Motor neuron (in vitro differentiated cells): ENCODE data around the gene DGKI. TPM values are rescaled to one million over a fixed set of nuclear protein-coding genes. Genes with fewer than 3 reads are reported as not detected.

ENCODE experiments used
- ATAC-seq, 8 experiments: fragments of 200-7000 bp; cut with Tn5 transposase; replicated peaks in 6 of 8; 2 replicates each; pipeline ENCODE4 v1.8.0; 2021; ENCODE audit warnings: mild to moderate bottlenecking in 8 of 8, moderate library complexity in 8 of 8
- H3K27ac ChIP-seq, 2 donors: fragments of 250-450 bp; sonication (Bioruptor Pico); 2 replicates each; pipeline ENCODE4 v1.9.0; 2021; ENCODE audit warnings: antibody characterized with exemption in 2 of 2, mild to moderate bottlenecking in 2 of 2, moderate library complexity in 1 of 2
- H3K4me1 ChIP-seq, 2 donors: fragments of 250-450 bp; sonication (Bioruptor Pico); replicated peaks in 1 of 2; 2 replicates each; pipeline ENCODE4 v1.6.1; 2021; ENCODE audit warnings: antibody characterized with exemption in 2 of 2, mild to moderate bottlenecking in 2 of 2, moderate library complexity in 1 of 2
- H3K4me3 ChIP-seq, 5 donors: fragments of 250-450 bp; sonication (Bioruptor Pico); 2 replicates each; pipeline ENCODE4 v1.9.0; 2021; ENCODE audit warnings: antibody characterized with exemption in 5 of 5, mild to moderate bottlenecking in 5 of 5, moderate library complexity in 4 of 5
- WGBS, 10 experiments: fragments of 450-650 bp; shearing (Covaris generic); methylation state at CpG; one replicate each; pipeline ENCODE4 v1.0.0; 2022; 5-methylcytosine and 5-hydroxymethylcytosine counted together
- in situ Hi-C, 9 experiments: fragments of 400-800 bp; cut with MboI; loops; one replicate each; pipeline ENCODE4 v1.15.0; 2021; ENCODE audit warnings: low sequenced_read_pairs in 9 of 9, low pct_unique_long_range_greater_than_20kb in 2 of 9; ENCODE audit not compliant: unreplicated experiment in 9 of 9
- total RNA-seq, 8 experiments: library from RNA; unstranded; fragments of 300-600 nt; gene quantifications; 2 replicates each; pipeline versions ENCODE4 v1.2.3 to v1.2.4, GENCODE V29; 2022

DGKI gene
- total RNA-seq, 8 experiments from 2014 or later: 0.27 to 30.3 (median 10.4) TPM

GRCh38 chr7:137578541-137578940, 268.2 kb downstream of the DGKI start:
- in situ Hi-C loops: loop anchor here in 2 of 9 experiments (25.0 kb wide), 3 partner anchors 116 to 1766 kb away; no protein-coding TSS in a partner anchor
- 57 to 100% (median 90%) methylated on average over 1 to 4 of the region's 4 CpGs; no CpG with 5 or more reads in 1 of the 10 experiments for WGBS, 10 experiments
- H3K27ac ChIP-seq: no peak overlapping the region
- no peak overlapping the region for H3K4me3 ChIP-seq
- no peak for ATAC-seq
- H3K4me1 ChIP-seq: no peaks in the 10 kb centered on the region

- H3K4me3 ChIP-seq: no peak overlapping the region
- peak in 1 of 8 experiments; percentile 27 for ATAC-seq
- no peaks in the 10 kb centered on the region for H3K4me1 ChIP-seq
- in situ Hi-C loops: loop anchor here in 2 of 9 experiments (25.0 kb wide), 3 partner anchors 115 to 1765 kb away; no protein-coding TSS in a partner anchor
- 38 to 100% (median 82%) methylated on average over 1 of the region's 1 CpG; no CpG with 5 or more reads in 2 of the 10 experiments for WGBS, 10 experiments
- H3K27ac ChIP-seq: no peak overlapping the region
Observed at GRCh38 chr7:137577184-137577583, 269.6 kb downstream of the DGKI start.

GRCh38 chr7:137576481-137576880, 270.3 kb downstream of the DGKI start:
- no peaks in the 10 kb centered on the region for H3K4me1 ChIP-seq
- no peak overlapping the region for H3K27ac ChIP-seq
- H3K4me3 ChIP-seq: no peak overlapping the region
- no peak for ATAC-seq
- in situ Hi-C loops: loop anchor here in 2 of 9 experiments (25.0 kb wide), 3 partner anchors 114 to 1764 kb away; no protein-coding TSS in a partner anchor
- 81 to 100% (median 93%) methylated on average over 1 to 3 of the region's 3 CpGs for WGBS, 10 experiments

GRCh38 chr7:137574812-137575211, 272.0 kb downstream of the DGKI start:
- peak in 2 of 8 experiments; percentile 66 to 85 for ATAC-seq
- Histone ChIP-seq H3K4me1 (no peaks in the 10 kb centered on the region), H3K27ac (no peak overlapping the region), H3K4me3 (no peak overlapping the region)
- in situ Hi-C loops: loop anchor here in 2 of 9 experiments (25.0 kb wide), 3 partner anchors 113 to 1763 kb away; no protein-coding TSS in a partner anchor

- Histone ChIP-seq H3K4me3 (no peak overlapping the region), H3K4me1 (no peaks in the 10 kb centered on the region), H3K27ac (no peak overlapping the region)
- 56 to 100% (median 89%) methylated on average over 1 to 5 of the region's 5 CpGs; no CpG with 5 or more reads in 1 of the 10 experiments for WGBS, 10 experiments
- in situ Hi-C loops: no loop called here
- ATAC-seq: peak in 1 of 8 experiments; percentile 16
Observed at GRCh38 chr7:137572056-137572784, 274.6 kb downstream of the DGKI start.

- ATAC-seq: no peak
- no peaks in the 10 kb centered on the region for H3K4me1 ChIP-seq
- in situ Hi-C loops: no loop called here
- H3K27ac ChIP-seq: no peak overlapping the region
- 9 to 98% (median 76%) methylated on average over 1 to 11 of the region's 11 CpGs; no CpG with 5 or more reads in 2 of the 10 experiments for WGBS, 10 experiments
- H3K4me3 ChIP-seq: no peak overlapping the region
Observed at GRCh38 chr7:137564677-137565076, 282.1 kb downstream of the DGKI start.

GRCh38 chr7:137563981-137564380, 282.8 kb downstream of the DGKI start:
- ATAC-seq: no peak
- in situ Hi-C loops: no loop called here
- Histone ChIP-seq H3K27ac (no peak overlapping the region), H3K4me3 (no peak overlapping the region), H3K4me1 (no peaks in the 10 kb centered on the region)

GRCh38 chr7:137547485-137547884, 299.3 kb downstream of the DGKI start:
- 37 to 100% (median 92%) methylated on average over 1 to 3 of the region's 3 CpGs for WGBS, 10 experiments
- peak in 5 of 8 experiments; percentile 32 to 85 (median 47) for ATAC-seq
- in situ Hi-C loops: no loop called here
- no peaks in the 10 kb centered on the region for H3K4me1 ChIP-seq
- no peak overlapping the region for H3K27ac ChIP-seq
- H3K4me3 ChIP-seq: no peak overlapping the region

- Histone ChIP-seq H3K27ac (no peak overlapping the region), H3K4me3 (no peak overlapping the region), H3K4me1 (no peaks in the 10 kb centered on the region)
- in situ Hi-C loops: no loop called here
- 0 to 91% (median 73%) methylated on average over 1 to 4 of the region's 4 CpGs; no CpG with 5 or more reads in 1 of the 10 experiments for WGBS, 10 experiments
- peak in 1 of 8 experiments; percentile 16 for ATAC-seq
Observed at GRCh38 chr7:137546671-137547070, 300.1 kb downstream of the DGKI start.

- in situ Hi-C loops: no loop called here
- H3K27ac ChIP-seq: no peak overlapping the region
- no peak overlapping the region for H3K4me3 ChIP-seq
- no peaks in the 10 kb centered on the region for H3K4me1 ChIP-seq
- WGBS, 10 experiments: 86 to 100% (median 90%) methylated on average over 1 to 13 of the region's 13 CpGs; no CpG with 5 or more reads in 4 of the 10 experiments
- ATAC-seq: no peak
Observed at GRCh38 chr7:137546009-137546408, 300.8 kb downstream of the DGKI start.

GRCh38 chr7:137545059-137545716, 301.6 kb downstream of the DGKI start:
- Histone ChIP-seq H3K27ac (no peak overlapping the region), H3K4me3 (no peak overlapping the region), H3K4me1 (no peaks in the 10 kb centered on the region)
- in situ Hi-C loops: no loop called here
- peak in 3 of 8 experiments; percentile 81 to 91 (median 87) for ATAC-seq
- 10 to 100% (median 88%) methylated on average over 1 to 4 of the region's 4 CpGs; no CpG with 5 or more reads in 2 of the 10 experiments for WGBS, 10 experiments

GRCh38 chr7:137544453-137545058, 302.2 kb downstream of the DGKI start:
- 22 to 100% (median 71%) methylated on average over 1 of the region's 1 CpG; no CpG with 5 or more reads in 3 of the 10 experiments for WGBS, 10 experiments
- in situ Hi-C loops: no loop called here
- H3K4me1 ChIP-seq: no peaks in the 10 kb centered on the region
- H3K4me3 ChIP-seq: no peak overlapping the region
- H3K27ac ChIP-seq: no peak overlapping the region
- peak in 3 of 8 experiments; percentile 23 to 33 (median 25) for ATAC-seq
